ENCODE measurements around the gene MRPL49.
"Not testable (repeated sequence)": the region's sequence is repeated elsewhere in the genome, so short reads cannot be mapped to it uniquely, and the experiment has no call there.

Gene MRPL49

GRCh38 chr11:65132988-65133700, 11.0 kb downstream of the MRPL49 start:
- DNase-seq (ENCODE audit: low spot score): peak; percentile 39

- DNase-seq (ENCODE audit: low spot score): no peak
Observed at GRCh38 chr11:65133724-65134123, 11.6 kb downstream of the MRPL49 start.

GRCh38 chr11:65134240-65134951, 12.3 kb downstream of the MRPL49 start, which contains the start of gene SYVN1:
SYVN1 (minus strand) TSS chr11:65134519; CDS start chr11:65133601, 918 bp downstream.
- peak; percentile 88 for DNase-seq (ENCODE audit: low spot score)

GRCh38 chr11:65134952-65135632, 13.0 kb downstream of the MRPL49 start:
- peak; percentile 91 for DNase-seq (ENCODE audit: low spot score)

GRCh38 chr11:65135633-65136145, 13.6 kb downstream of the MRPL49 start:
- DNase-seq (ENCODE audit: low spot score): no peak

GRCh38 chr11:65136515-65137096, 14.5 kb downstream of the MRPL49 start:
- DNase-seq (ENCODE audit: low spot score): no peak

GRCh38 chr11:65141896-65142494, 19.9 kb downstream of the MRPL49 start:
- DNase-seq (ENCODE audit: low spot score): no peak

GRCh38 chr11:65147352-65148075, 25.4 kb downstream of the MRPL49 start:
- DNase-seq (ENCODE audit: low spot score): no peak

GRCh38 chr11:65148657-65149056, 26.5 kb downstream of the MRPL49 start:
- no peak for DNase-seq (ENCODE audit: low spot score)

GRCh38 chr11:65150131-65150508, 28.0 kb downstream of the MRPL49 start:
- DNase-seq (ENCODE audit: low spot score): not testable (repeated sequence)

- DNase-seq (ENCODE audit: low spot score): peak; percentile 13
Observed at GRCh38 chr11:65150509-65151299, 28.6 kb downstream of the MRPL49 start.

GRCh38 chr11:65151331-65151899, 29.3 kb downstream of the MRPL49 start:
- no peak for DNase-seq (ENCODE audit: low spot score)

- no peak for DNase-seq (ENCODE audit: low spot score)
Observed at GRCh38 chr11:65152122-65152521, 30.0 kb downstream of the MRPL49 start.

GRCh38 chr11:65156256-65156655, 34.1 kb downstream of the MRPL49 start:
- DNase-seq (ENCODE audit: low spot score): no peak

- DNase-seq (ENCODE audit: low spot score): no peak
Observed at GRCh38 chr11:65156926-65157325, 34.8 kb downstream of the MRPL49 start.

- no peak for DNase-seq (ENCODE audit: low spot score)
Observed at GRCh38 chr11:65157336-65157735, 35.2 kb downstream of the MRPL49 start.

- no peak for DNase-seq (ENCODE audit: low spot score)
Observed at GRCh38 chr11:65159012-65159411, 36.9 kb downstream of the MRPL49 start.

- no peak for DNase-seq (ENCODE audit: low spot score)
Observed at GRCh38 chr11:65160643-65161042, 38.5 kb downstream of the MRPL49 start.

- DNase-seq (ENCODE audit: low spot score): no peak
Observed at GRCh38 chr11:65163684-65164083, 41.6 kb downstream of the MRPL49 start.
